ENCODE data around the gene TMPRSS11D. TPM values are rescaled to one million over a fixed set of nuclear protein-coding genes. Genes with fewer than 3 reads are reported as not detected.

TMPRSS11D gene
- total RNA-seq, 1 donor from 2014 or later, result not detected

- DNase-seq, result no peak
- no peak for TF ChIP-seq CTCF (IDR thresholded peaks at IDR 0.05)
Measured at GRCh38 chr4:67861513-67861912, 22.3 kb downstream of the TMPRSS11D start.

GRCh38 chr4:67853336-67853735 is 30.5 kb downstream of the TMPRSS11D start:
- no peaks in the 10 kb centered on the region for H3K36me3 ChIP-seq
- DNase-seq (no peak), ATAC-seq (no peak)
- intact Hi-C loops (cut with DNase I), result no loop called here
- H3K27me3 ChIP-seq, result no peaks in the 10 kb centered on the region
- H3K4me3 ChIP-seq, result no peak overlapping the region
- no peak overlapping the region for H3K27ac ChIP-seq
- H3K4me1 ChIP-seq, result no peaks in the 10 kb centered on the region
- H3K9me3 ChIP-seq, result no peaks in the 10 kb centered on the region
- no peak for TF ChIP-seq CTCF (IDR thresholded peaks at IDR 0.05)

More at GRCh38 chr4:67861513-67861912, 22.3 kb downstream of the TMPRSS11D start:
- H3K4me3 ChIP-seq, result no peak overlapping the region
- ATAC-seq, result no peak
- intact Hi-C loops (cut with DNase I), result no loop called here
- no peaks in the 10 kb centered on the region for H3K9me3 ChIP-seq
- H3K36me3 ChIP-seq, result no peaks in the 10 kb centered on the region
- no peaks in the 10 kb centered on the region for H3K4me1 ChIP-seq
- no peak overlapping the region for H3K27ac ChIP-seq
- no peaks in the 10 kb centered on the region for H3K27me3 ChIP-seq

GRCh38 chr4:67820903-67821302 is 62.9 kb downstream of the TMPRSS11D start:
- no peaks in the 10 kb centered on the region for H3K4me1 ChIP-seq
- H3K36me3 ChIP-seq, result no peaks in the 10 kb centered on the region
- DNase-seq (no peak), ATAC-seq (no peak)
- no peaks in the 10 kb centered on the region for H3K9me3 ChIP-seq
- no peak overlapping the region for H3K27ac ChIP-seq
- H3K27me3 ChIP-seq, result no peaks in the 10 kb centered on the region
- intact Hi-C loops (cut with DNase I), result no loop called here
- no peak overlapping the region for H3K4me3 ChIP-seq
- no peak for TF ChIP-seq CTCF (IDR thresholded peaks at IDR 0.05)

- Histone ChIP-seq H3K27me3 (no peaks in the 10 kb centered on the region), H3K4me1 (no peaks in the 10 kb centered on the region), H3K27ac (no peak overlapping the region), H3K4me3 (no peak overlapping the region), H3K36me3 (no peaks in the 10 kb centered on the region), H3K9me3 (peaks cover 12% of the 10 kb centered on the region)
- no peak for TF ChIP-seq CTCF (IDR thresholded peaks at IDR 0.05)
- intact Hi-C loops (cut with DNase I), result no loop called here
- DNase-seq (no peak), ATAC-seq (no peak)
Measured at GRCh38 chr4:67810011-67810410, 73.8 kb downstream of the TMPRSS11D start.

GRCh38 chr4:67809502-67809901 is 74.3 kb downstream of the TMPRSS11D start:
- no peak for DNase-seq
- Histone ChIP-seq H3K27ac (no peak overlapping the region), H3K4me1 (no peaks in the 10 kb centered on the region), H3K4me3 (no peak overlapping the region), H3K36me3 (no peaks in the 10 kb centered on the region), H3K9me3 (peaks cover 12% of the 10 kb centered on the region), H3K27me3 (no peaks in the 10 kb centered on the region)
- intact Hi-C loops (cut with DNase I), result no loop called here
- TF ChIP-seq CTCF (IDR thresholded peaks at IDR 0.05), result no peak
- ATAC-seq, result no peak

GRCh38 chr4:67796810-67797209 is 87.0 kb downstream of the TMPRSS11D start:
- no peaks in the 10 kb centered on the region for H3K27me3 ChIP-seq
- intact Hi-C loops (cut with DNase I), result no loop called here
- no peaks in the 10 kb centered on the region for H3K4me1 ChIP-seq
- no peaks in the 10 kb centered on the region for H3K9me3 ChIP-seq
- ATAC-seq (no peak), DNase-seq (no peak)
- H3K36me3 ChIP-seq, result no peaks in the 10 kb centered on the region
- H3K4me3 ChIP-seq, result no peak overlapping the region
- no peak overlapping the region for H3K27ac ChIP-seq
- no peak for TF ChIP-seq CTCF (IDR thresholded peaks at IDR 0.05)
